Thoracic aorta (tissue), 2 donors: ENCODE data around the gene SLAIN1. TPM values are rescaled to one million over a fixed set of nuclear protein-coding genes. Genes with fewer than 3 reads are reported as not detected.

Experiments used
- ATAC-seq: fragments of 150-250 bp; one replicate; pipeline ENCODE4 v1.8.0; 2017; ENCODE audit warnings: low read depth; ENCODE audit not compliant: insufficient number of reproducible peaks, low FRiP score
- DNase-seq: peaks from one replicate; pipeline ENCODE4 v3.0.0-alpha.2; 2020; ENCODE audit warnings: low spot score
- H3K27ac ChIP-seq, 2 donors: fragments of 200-600 bp; sonication (generic); 1 replicate in 1 of 2; 2 replicates in 1 of 2; pipeline ENCODE4 v1.5.1; 2016; ENCODE audit warnings: mild to moderate bottlenecking in 2 of 2, moderate library complexity in 2 of 2
- H3K27me3 ChIP-seq: fragments of 200-600 bp; sonication (generic); replicated peaks from 2 replicates; pipeline ENCODE4 v1.6.0; 2016; ENCODE audit warnings: mild to moderate bottlenecking; ENCODE audit not compliant: insufficient read depth
- H3K36me3 ChIP-seq: fragments of 200-600 bp; sonication (generic); one replicate; pipeline ENCODE4 v1.5.1; 2016
- H3K4me1 ChIP-seq, 2 donors: fragments of 200-600 bp; sonication (generic); 1 replicate in 1 of 2; 2 replicates in 1 of 2; pipeline versions ENCODE4 v1.5.1 to v1.6.0; 2016; ENCODE audit warnings: low read depth in 2 of 2, mild to moderate bottlenecking in 1 of 2; ENCODE audit not compliant: control insufficient read depth in 1 of 2
- H3K4me3 ChIP-seq: fragments of 200-600 bp; sonication (generic); 2 replicates; pipeline ENCODE4 v1.5.1; 2016; ENCODE audit warnings: mild to moderate bottlenecking
- H3K9me3 ChIP-seq: fragments of 200-600 bp; sonication (generic); 2 replicates; pipeline ENCODE4 v1.5.1; 2016
- CTCF ChIP-seq: fragments of 200-600 bp; sonication (generic); IDR thresholded peaks from one replicate; pipeline ENCODE4 v1.5.1; 2019; ENCODE audit warnings: antibody characterized with exemption
- total RNA-seq, 2 donors: library from RNA; depleted of rRNA; stranded (reverse); fragments of >200 nt; gene quantifications; one replicate each; pipeline versions ENCODE4 v1.1.0 to v1.2.3, GENCODE V29; 2016

Gene SLAIN1
- total RNA-seq, 2 donors from 2014 or later, result 10.5 to 12.9 TPM

GRCh38 chr13:77725071-77725470 is 27.6 kb downstream of the SLAIN1 start:
- ATAC-seq (no peak), DNase-seq (no peak)
- H3K4me3 ChIP-seq, result no peak overlapping the region
- no peaks in the 10 kb centered on the region for H3K9me3 ChIP-seq
- no peak overlapping the region for H3K27ac ChIP-seq
- H3K4me1 ChIP-seq, result peaks cover 0 to 12% of the 10 kb centered on the region in 2 donors
- TF ChIP-seq CTCF, result no peak
- no peaks in the 10 kb centered on the region for H3K36me3 ChIP-seq
- no peaks in the 10 kb centered on the region for H3K27me3 ChIP-seq

- peaks cover 0 to 12% of the 10 kb centered on the region in 2 donors for H3K4me1 ChIP-seq
- H3K9me3 ChIP-seq, result no peaks in the 10 kb centered on the region
- H3K27me3 ChIP-seq, result no peaks in the 10 kb centered on the region
- no peak overlapping the region for H3K27ac ChIP-seq
- no peak for DNase-seq
- TF ChIP-seq CTCF, result no peak
- no peak overlapping the region for H3K4me3 ChIP-seq
- no peaks in the 10 kb centered on the region for H3K36me3 ChIP-seq
- no peak for ATAC-seq
Observed at GRCh38 chr13:77728265-77729125, 31.0 kb downstream of the SLAIN1 start.

- no peaks in the 10 kb centered on the region for H3K9me3 ChIP-seq
- DNase-seq (no peak), ATAC-seq (no peak)
Observed at GRCh38 chr13:77729502-77730221, 32.2 kb downstream of the SLAIN1 start.

GRCh38 chr13:77730572-77730971 is 33.1 kb downstream of the SLAIN1 start:
- no peaks in the 10 kb centered on the region for H3K9me3 ChIP-seq
- ATAC-seq, result no peak
- TF ChIP-seq CTCF, result no peak
- DNase-seq, result no peak
- no peak overlapping the region for H3K4me3 ChIP-seq
- peaks cover 0 to 12% of the 10 kb centered on the region in 2 donors for H3K4me1 ChIP-seq
- no peaks in the 10 kb centered on the region for H3K36me3 ChIP-seq
- H3K27ac ChIP-seq, result no peak overlapping the region
- H3K27me3 ChIP-seq, result no peaks in the 10 kb centered on the region

More at GRCh38 chr13:77729502-77730221, 32.2 kb downstream of the SLAIN1 start:
- Histone ChIP-seq H3K36me3 (no peaks in the 10 kb centered on the region), H3K27me3 (no peaks in the 10 kb centered on the region), H3K4me3 (no peak overlapping the region), H3K27ac (no peak overlapping the region), H3K4me1 (peaks cover 0 to 12% of the 10 kb centered on the region in 2 donors)
- no peak for TF ChIP-seq CTCF

- Histone ChIP-seq H3K4me1 (peaks cover 0 to 12% of the 10 kb centered on the region in 2 donors), H3K4me3 (no peak overlapping the region), H3K36me3 (no peaks in the 10 kb centered on the region), H3K27me3 (no peaks in the 10 kb centered on the region), H3K27ac (no peak overlapping the region), H3K9me3 (no peaks in the 10 kb centered on the region)
- TF ChIP-seq CTCF, result no peak
- no peak for DNase-seq
- ATAC-seq, result no peak
Observed at GRCh38 chr13:77732287-77732686, 34.8 kb downstream of the SLAIN1 start.
